ENCODE results near the gene ADRA2C. TPM values are rescaled to one million over a fixed set of nuclear protein-coding genes. Genes with fewer than 3 reads are reported as not detected.
"Not testable (repeated sequence)": the region's sequence is repeated elsewhere in the genome, so short reads cannot be mapped to it uniquely, and the experiment has no call there.

ADRA2C gene
- total RNA-seq, 1 donor from 2014 or later: 1.0 TPM

DNA sequence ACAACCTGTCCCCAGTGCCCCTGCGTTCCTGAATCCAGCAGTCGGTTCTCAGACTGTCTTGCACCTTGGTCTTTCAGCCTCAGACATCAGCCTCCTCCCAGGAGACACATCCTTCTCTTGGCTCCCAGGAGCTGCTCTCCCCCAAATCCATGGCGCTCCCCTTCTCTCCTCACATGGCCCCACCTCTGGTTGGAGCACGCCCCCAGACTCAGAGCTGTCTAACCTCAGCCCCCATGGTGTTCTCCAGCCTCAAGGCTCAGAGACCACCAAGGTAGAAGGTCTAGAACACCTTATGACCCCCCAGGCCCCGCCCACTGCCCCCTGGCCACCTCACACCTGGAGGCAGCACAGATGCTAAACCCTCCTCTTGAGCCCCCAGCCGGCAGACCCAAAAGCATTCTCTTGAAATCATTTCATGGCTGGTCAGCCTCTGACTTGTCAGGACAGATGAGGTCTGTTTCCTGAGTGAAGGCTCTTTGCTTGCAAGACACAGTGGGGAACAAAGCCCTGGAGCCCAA lies 47.9 kb downstream of the ADRA2C start:
- peaks cover 32 to 42% (median 36%) of the 10 kb centered on the region in 3 donors for H3K27me3 ChIP-seq (ENCODE audit: control insufficient read depth in 3 of 3, insufficient read depth in 3 of 3, low read length in 3 of 3)
- H3K4me3 ChIP-seq (ENCODE audit: low read length in 3 of 3): no peak overlapping the region
- H3K9ac ChIP-seq (ENCODE audit: low read depth in 1 of 3, low read length in 3 of 3): no peak overlapping the region
- no peaks in the 10 kb centered on the region for H3K4me1 ChIP-seq (ENCODE audit: control insufficient read depth in 3 of 3, insufficient read depth in 3 of 3, low read length in 3 of 3)
- H3K27ac ChIP-seq (ENCODE audit: low read depth, low read length): no peak overlapping the region
- peaks cover 0 to 6% (median 3%) of the 10 kb centered on the region in 3 donors for H3K9me3 ChIP-seq (ENCODE audit: control insufficient read depth in 3 of 3, low read length in 3 of 3)
- H3K36me3 ChIP-seq (ENCODE audit: control insufficient read depth in 3 of 3, insufficient read depth in 3 of 3, low read length in 3 of 3): no peaks in the 10 kb centered on the region

DNA sequence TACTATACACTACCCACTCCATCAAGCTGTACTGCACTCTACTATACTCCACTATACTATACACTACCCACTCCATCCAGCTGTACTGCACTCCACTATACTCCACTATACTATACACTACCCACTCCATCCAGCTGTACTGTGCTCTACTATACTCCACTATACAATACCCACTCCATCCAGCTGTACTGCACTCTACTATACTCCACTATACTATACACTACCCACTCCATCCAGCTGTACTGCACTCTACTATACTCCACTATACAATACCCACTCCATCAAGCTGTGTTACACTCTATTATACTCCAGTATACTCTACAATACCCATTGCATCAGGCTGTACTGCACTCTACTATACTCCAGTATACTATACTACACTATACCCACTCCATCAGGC lies 48.7 kb downstream of the ADRA2C start:
- not testable (repeated sequence) for H3K27ac ChIP-seq (ENCODE audit: low read depth, low read length); H3K9ac ChIP-seq (ENCODE audit: low read depth in 1 of 3, low read length in 3 of 3); H3K4me1 ChIP-seq (ENCODE audit: control insufficient read depth in 3 of 3, insufficient read depth in 3 of 3, low read length in 3 of 3); H3K9me3 ChIP-seq (ENCODE audit: control insufficient read depth in 3 of 3, low read length in 3 of 3); H3K36me3 ChIP-seq (ENCODE audit: control insufficient read depth in 3 of 3, insufficient read depth in 3 of 3, low read length in 3 of 3); H3K4me3 ChIP-seq (ENCODE audit: low read length in 3 of 3)
- peaks cover 30 to 37% (median 33%) of the 10 kb centered on the region in 3 donors for H3K27me3 ChIP-seq (ENCODE audit: control insufficient read depth in 3 of 3, insufficient read depth in 3 of 3, low read length in 3 of 3)

DNA sequence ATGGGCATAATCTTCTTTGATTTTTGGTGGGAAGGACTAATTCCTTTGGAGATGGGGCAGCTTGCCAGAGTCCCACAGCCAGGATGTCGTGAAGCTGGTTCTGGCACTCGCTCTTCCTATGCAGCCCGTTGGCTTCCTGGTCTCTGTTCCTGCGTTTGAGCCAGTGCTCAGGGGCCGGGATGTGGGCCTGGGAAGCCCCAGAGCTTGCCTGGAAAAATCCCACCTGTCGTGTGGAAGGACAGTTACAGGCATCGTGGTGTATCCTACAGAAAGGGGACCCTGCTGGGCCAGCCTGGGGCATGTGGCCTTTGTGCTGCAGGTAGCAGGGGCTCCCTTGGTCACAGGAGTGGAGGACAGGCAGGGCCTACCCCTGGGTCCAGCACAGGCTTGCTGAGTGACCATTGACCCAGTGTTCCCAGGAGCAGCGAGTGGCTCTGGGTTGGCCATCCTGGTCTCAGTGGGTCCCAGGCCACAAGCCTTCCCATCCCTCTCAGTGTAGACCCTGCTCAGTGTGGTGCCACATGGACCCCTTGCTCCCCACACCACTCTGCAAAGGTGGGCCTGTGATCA lies 50.2 kb downstream of the ADRA2C start:
- no peaks in the 10 kb centered on the region for H3K4me1 ChIP-seq (ENCODE audit: control insufficient read depth in 3 of 3, insufficient read depth in 3 of 3, low read length in 3 of 3)
- H3K36me3 ChIP-seq (ENCODE audit: control insufficient read depth in 3 of 3, insufficient read depth in 3 of 3, low read length in 3 of 3): no peaks in the 10 kb centered on the region
- no peak overlapping the region for H3K9ac ChIP-seq (ENCODE audit: low read depth in 1 of 3, low read length in 3 of 3)
- H3K27ac ChIP-seq (ENCODE audit: low read depth, low read length): no peak overlapping the region
- peaks cover 0 to 6% (median 3%) of the 10 kb centered on the region in 3 donors for H3K9me3 ChIP-seq (ENCODE audit: control insufficient read depth in 3 of 3, low read length in 3 of 3)
- no peak overlapping the region for H3K4me3 ChIP-seq (ENCODE audit: low read length in 3 of 3)
- H3K27me3 ChIP-seq (ENCODE audit: control insufficient read depth in 3 of 3, insufficient read depth in 3 of 3, low read length in 3 of 3): peaks cover 15 to 35% (median 34%) of the 10 kb centered on the region in 3 donors

GRCh38 chr4:3816983-3817960 lies 51.1 kb downstream of the ADRA2C start:
- no peak overlapping the region for H3K4me3 ChIP-seq (ENCODE audit: low read length in 3 of 3)
- H3K9ac ChIP-seq (ENCODE audit: low read depth in 1 of 3, low read length in 3 of 3): no peak overlapping the region
- H3K27ac ChIP-seq (ENCODE audit: low read depth, low read length): no peak overlapping the region
- H3K9me3 ChIP-seq (ENCODE audit: control insufficient read depth in 3 of 3, low read length in 3 of 3): peaks cover 0 to 6% (median 3%) of the 10 kb centered on the region in 3 donors
- H3K36me3 ChIP-seq (ENCODE audit: control insufficient read depth in 3 of 3, insufficient read depth in 3 of 3, low read length in 3 of 3): no peaks in the 10 kb centered on the region
- peaks cover 13 to 41% (median 37%) of the 10 kb centered on the region in 3 donors for H3K27me3 ChIP-seq (ENCODE audit: control insufficient read depth in 3 of 3, insufficient read depth in 3 of 3, low read length in 3 of 3)
- peaks cover 0 to 3% (median 0%) of the 10 kb centered on the region in 3 donors for H3K4me1 ChIP-seq (ENCODE audit: control insufficient read depth in 3 of 3, insufficient read depth in 3 of 3, low read length in 3 of 3)

Other genes with a start within 250 kb of the ADRA2C start
- gene LRPAP1, start 234.0 kb upstream of the ADRA2C start, total RNA-seq: 15.7 TPM

Measured in skeletal muscle tissue (tissue), 4 donors.